H9 (cell line): ENCODE measurements around the gene CORO1C. TPM values are rescaled to one million over a fixed set of nuclear protein-coding genes. Genes with fewer than 3 reads are reported as not detected.

ENCODE experiments used
- DNase-seq: peaks from one replicate; pipeline ENCODE4 v3.0.0-alpha.2; 2017
- H2AFZ ChIP-seq: one replicate; pipeline ENCODE4 v1.6.1; 2013; ENCODE audit warnings: mild to moderate bottlenecking, low read length, control low read depth, moderate library complexity
- H2AK5ac ChIP-seq: 2 replicates; pipeline ENCODE4 v1.6.1; 2013; ENCODE audit warnings: low read length, control low read depth, mixed read lengths; ENCODE audit not compliant: insufficient read length
- H2BK120ac ChIP-seq: one replicate; pipeline ENCODE4 v1.6.1; 2013; ENCODE audit warnings: low read depth, mild to moderate bottlenecking, low read length, control low read depth, inconsistent platforms; ENCODE audit not compliant: poor library complexity, severe bottlenecking
- H2BK12ac ChIP-seq: 2 replicates; pipeline ENCODE4 v1.6.1; 2013; ENCODE audit warnings: low read length, control low read depth, mixed read lengths, low read depth; ENCODE audit not compliant: insufficient read length
- H2BK15ac ChIP-seq: 2 replicates; pipeline ENCODE4 v1.6.1; 2013; ENCODE audit warnings: low read depth, low read length, control low read depth
- H2BK20ac ChIP-seq: one replicate; pipeline ENCODE4 v1.6.1; 2013; ENCODE audit warnings: low read depth, mild to moderate bottlenecking, low read length, control low read depth, inconsistent platforms; ENCODE audit not compliant: poor library complexity, severe bottlenecking
- H2BK5ac ChIP-seq: 2 replicates; pipeline ENCODE4 v1.6.1; 2013; ENCODE audit warnings: low read length, control low read depth, mixed read lengths; ENCODE audit not compliant: insufficient read length
- H3K14ac ChIP-seq: 2 replicates; pipeline ENCODE4 v1.6.1; 2013; ENCODE audit warnings: low read length, control low read depth; ENCODE audit not compliant: insufficient read depth
- H3K18ac ChIP-seq: 2 replicates; pipeline ENCODE4 v1.6.1; 2013; ENCODE audit warnings: low read depth, mild to moderate bottlenecking, mixed read lengths, low read length, control low read depth; ENCODE audit not compliant: insufficient read length
- H3K23ac ChIP-seq: 2 replicates; pipeline ENCODE4 v1.6.1; 2013; ENCODE audit warnings: low read length, control low read depth, mixed read lengths, low read depth; ENCODE audit not compliant: insufficient read length
- H3K23me2 ChIP-seq: 2 replicates; pipeline ENCODE4 v1.6.1; 2013; ENCODE audit warnings: low read depth, mild to moderate bottlenecking, mixed read lengths, low read length, control low read depth; ENCODE audit not compliant: insufficient read length, poor library complexity, severe bottlenecking
- H3K27ac ChIP-seq: 2 replicates; pipeline ENCODE4 v1.5.1; 2013; ENCODE audit warnings: low read length, control low read depth, mixed read lengths, low read depth; ENCODE audit not compliant: insufficient read length
- H3K27me3 ChIP-seq: 2 replicates; pipeline ENCODE4 v1.6.1; 2013; ENCODE audit warnings: low read length, control low read depth, inconsistent platforms; ENCODE audit not compliant: insufficient read depth
- H3K4ac ChIP-seq: 2 replicates; pipeline ENCODE4 v1.6.1; 2013; ENCODE audit warnings: low read depth, mild to moderate bottlenecking, control low read depth, inconsistent platforms, low read length, moderate library complexity
- H3K4me1 ChIP-seq: 2 replicates; pipeline ENCODE4 v1.6.1; 2013; ENCODE audit warnings: low read length, control low read depth, inconsistent platforms; ENCODE audit not compliant: insufficient read depth
- H3K4me2 ChIP-seq: 2 replicates; pipeline ENCODE4 v1.6.1; 2013; ENCODE audit warnings: low read length, control low read depth, mixed read lengths; ENCODE audit not compliant: insufficient read length, insufficient read depth
- H3K56ac ChIP-seq: 2 replicates; pipeline ENCODE4 v1.6.1; 2013; ENCODE audit warnings: low read depth, mild to moderate bottlenecking, mixed read lengths, low read length, control low read depth; ENCODE audit not compliant: insufficient read length
- H3K79me1 ChIP-seq: 2 replicates; pipeline ENCODE4 v1.6.1; 2013; ENCODE audit warnings: low read depth, mild to moderate bottlenecking, moderate library complexity, low read length, control low read depth, inconsistent platforms; ENCODE audit not compliant: insufficient read depth, poor library complexity, severe bottlenecking
- H3K79me2 ChIP-seq: 2 replicates; pipeline ENCODE4 v1.6.1; 2013; ENCODE audit warnings: low read length, control low read depth, inconsistent platforms; ENCODE audit not compliant: insufficient read depth
- H3K9ac ChIP-seq: 2 replicates; pipeline ENCODE4 v1.6.1; 2013; ENCODE audit warnings: low read length, control low read depth, mixed read lengths; ENCODE audit not compliant: insufficient read length; ENCODE audit errors: extremely low read depth
- H3K9me3 ChIP-seq: one replicate; pipeline ENCODE4 v1.6.1; 2013; ENCODE audit warnings: low read depth, low read length, inconsistent platforms; ENCODE audit not compliant: control insufficient read depth
- H3T11ph ChIP-seq: one replicate; pipeline ENCODE4 v1.6.1; 2013; ENCODE audit warnings: mild to moderate bottlenecking, low read length, control low read depth, inconsistent platforms
- H4K20me1 ChIP-seq: one replicate; pipeline ENCODE4 v1.6.1; 2013; ENCODE audit not compliant: control insufficient read depth, insufficient read length, insufficient read depth
- H4K5ac ChIP-seq: 2 replicates; pipeline ENCODE4 v1.6.1; 2013; ENCODE audit warnings: low read depth, mild to moderate bottlenecking, mixed read lengths, low read length, control low read depth; ENCODE audit not compliant: insufficient read length
- H4K8ac ChIP-seq: replicated peaks from 2 replicates; pipeline ENCODE4 v1.6.1; 2013; ENCODE audit warnings: low read length, control low read depth, mixed read lengths, low read depth; ENCODE audit not compliant: insufficient read length
- H4K91ac ChIP-seq: 2 replicates; pipeline ENCODE4 v1.6.1; 2013; ENCODE audit warnings: low read depth, mild to moderate bottlenecking, moderate library complexity, mixed read lengths, low read length, control low read depth; ENCODE audit not compliant: insufficient read length
- H3K27ac Mint-ChIP-seq, 3 experiments: 2 replicates in 2 of 3; 3 replicates in 1 of 3; pipeline ENCODE4 v1.8.0; 2020 to 2021; ENCODE audit warnings: mixed read lengths in 3 of 3, mild to moderate bottlenecking in 1 of 3, moderate library complexity in 1 of 3
- H3K27me3 Mint-ChIP-seq: 2 replicates; pipeline ENCODE4 v1.8.0; 2021; ENCODE audit warnings: low read depth, mild to moderate bottlenecking, moderate library complexity, mixed read lengths
- H3K36me3 Mint-ChIP-seq, 3 experiments: 2 replicates in 2 of 3; 3 replicates in 1 of 3; pipeline ENCODE4 v1.8.0; 2020 to 2021; ENCODE audit warnings: low read depth in 3 of 3, mixed read lengths in 3 of 3; ENCODE audit not compliant: insufficient read depth in 1 of 3
- H3K4me1 Mint-ChIP-seq, 2 experiments: 2 replicates each; pipeline ENCODE4 v1.8.0; 2020; ENCODE audit warnings: mixed read lengths in 2 of 2
- H3K4me3 Mint-ChIP-seq, 2 experiments: 2 replicates in 1 of 2; 3 replicates in 1 of 2; pipeline ENCODE4 v1.8.0; 2020 to 2021; ENCODE audit warnings: mild to moderate bottlenecking in 2 of 2, mixed read lengths in 2 of 2, moderate library complexity in 1 of 2
- H3K9me3 Mint-ChIP-seq, 2 experiments: 2 replicates in 1 of 2; 3 replicates in 1 of 2; pipeline ENCODE4 v1.8.0; 2020; ENCODE audit warnings: mild to moderate bottlenecking in 2 of 2, mixed read lengths in 2 of 2, moderate library complexity in 1 of 2
- CTCF ChIP-seq: fragments of 200-600 bp; sonication (generic); conservative IDR thresholded peaks from 3 replicates; pipeline ENCODE4 v1.8.0; 2021; ENCODE audit warnings: antibody characterized with exemption, mild to moderate bottlenecking
- WGBS: extraction: QIAGEN DNeasy Blood & Tissue Kit; methylation state at CpG from one replicate; pipeline ENCODE4 v1.1.7; 2013; ENCODE audit warnings: missing lambda C conversion rate, low lambda C conversion rate, mixed read lengths; ENCODE audit not compliant: insufficient read length; ENCODE audit errors: extremely low coverage; 5-methylcytosine and 5-hydroxymethylcytosine counted together
- total RNA-seq: library from RNA; stranded (reverse); gene quantifications from 2 replicates; pipeline ENCODE4 v1.2.1, GENCODE V29; 2021

The CORO1C gene
- total RNA-seq, 1 experiment from 2014 or later = 154 TPM

- H3K14ac ChIP-seq = no peak overlapping the region; the same call in 1 of the 2 replicates
- H3K9me3 Mint-ChIP-seq = no peaks in the 10 kb centered on the region; a peak in 1 of 5 replicates
These were observed 126.9 kb downstream of the CORO1C start for GRCh38 chr12:108604208-108604941.

More at GRCh38 chr12:108604208-108604941, 126.9 kb downstream of the CORO1C start:
- H3K27ac ChIP-seq = no peak overlapping the region
- no peak overlapping the region for H4K5ac ChIP-seq
- H3K9me3 ChIP-seq = no peaks in the 10 kb centered on the region
- H3K79me1 ChIP-seq = no peaks in the 10 kb centered on the region
- peaks cover 16 to 27% of the 10 kb centered on the region in 2 experiments for H3K4me1 Mint-ChIP-seq
- H3K23me2 ChIP-seq = no peaks in the 10 kb centered on the region
- H2AK5ac ChIP-seq = no peak overlapping the region
- peak overlapping the region in 2 of 3 experiments; percentile 2 to 56; a peak in 3 of 7 replicates for H3K27ac Mint-ChIP-seq
- H3K18ac ChIP-seq = no peak overlapping the region
- H4K91ac ChIP-seq = no peak overlapping the region
- no peak overlapping the region for H4K8ac ChIP-seq
- no peak overlapping the region for H3K56ac ChIP-seq
- DNase-seq = no peak
- no peak overlapping the region for H2BK120ac ChIP-seq
- H3K79me2 ChIP-seq = no peaks in the 10 kb centered on the region
- no peak overlapping the region for H2BK20ac ChIP-seq
- no peak overlapping the region for H2BK15ac ChIP-seq
- H4K20me1 ChIP-seq = no peaks in the 10 kb centered on the region
- H3K4me2 ChIP-seq = no peak overlapping the region
- no peaks in the 10 kb centered on the region for H3K36me3 Mint-ChIP-seq
- no CpG with 5 or more reads among the region's 14 CpGs for WGBS
- H3K4me1 ChIP-seq = no peaks in the 10 kb centered on the region
- H3K4ac ChIP-seq = no peak overlapping the region
- H2AFZ ChIP-seq = no peak overlapping the region
- no peak overlapping the region for H2BK12ac ChIP-seq
- no peak overlapping the region for H2BK5ac ChIP-seq
- no peak overlapping the region for H3K23ac ChIP-seq
- no peak overlapping the region; a peak in 1 of 5 replicates for H3K4me3 Mint-ChIP-seq
- no peak overlapping the region for H3K9ac ChIP-seq
- H3K27me3 ChIP-seq = no peaks in the 10 kb centered on the region
- H3T11ph ChIP-seq = no peak overlapping the region
- TF ChIP-seq CTCF = no peak
- H3K27me3 Mint-ChIP-seq = no peaks in the 10 kb centered on the region; the same call in 1 of the 2 replicates
